Left lung (tissue), 10 donors: ENCODE results near the gene KDM1B. TPM values are rescaled to one million over a fixed set of nuclear protein-coding genes. Genes with fewer than 3 reads are reported as not detected.

Source experiments
- ATAC-seq: fragments of 200-7000 bp; cut with Tn5 transposase; one replicate; pipeline ENCODE4 v1.9.1; 2020; ENCODE audit warnings: moderate library complexity
- DNase-seq, 4 donors: peaks; one replicate each; pipeline ENCODE4 v3.0.0-alpha.2; 2013 to 2020
- H3K27ac ChIP-seq, 2 donors: fragments of 200-600 bp; sonication (generic) in 1 of 2; one replicate each; pipeline versions ENCODE4 v1.5.0 to v1.8.0; 2020 to 2021
- H3K27me3 ChIP-seq, 2 donors: fragments of 200-600 bp; sonication (generic) in 1 of 2; one replicate each; pipeline versions ENCODE4 v1.5.0 to v1.8.0; 2020 to 2021
- H3K36me3 ChIP-seq, 2 donors: fragments of 200-600 bp; sonication (generic) in 1 of 2; one replicate each; pipeline versions ENCODE4 v1.5.0 to v1.8.0; 2020 to 2021
- H3K4me1 ChIP-seq, 2 donors: fragments of 200-600 bp; one replicate each; pipeline ENCODE4 v1.8.0; 2021
- H3K4me3 ChIP-seq, 2 donors: fragments of 200-600 bp; sonication (generic) in 1 of 2; one replicate each; pipeline versions ENCODE4 v1.5.0 to v1.8.0; 2020 to 2021; ENCODE audit warnings: mild to moderate bottlenecking in 1 of 2
- H3K9me3 ChIP-seq, 2 donors: fragments of 200-600 bp; sonication (generic) in 1 of 2; one replicate each; pipeline versions ENCODE4 v1.5.0 to v1.8.0; 2020 to 2021
- CTCF ChIP-seq, 2 donors: fragments of 200-600 bp; sonication (generic) in 1 of 2; IDR thresholded peaks; one replicate each; pipeline versions ENCODE4 v1.5.0 to v1.8.0; 2021; ENCODE audit warnings: antibody characterized with exemption in 2 of 2
- intact Hi-C, 2 donors: fragments of 100-400 bp; cut with DNase I; formaldehyde crosslinking; loops; one replicate each; pipeline versions ENCODE4 v1.11.2 to v1.14.2; 2022
- polyA plus RNA-seq, 6 donors: library from polyadenylated mRNA; unstranded; fragments of 120-200 nt; gene quantifications; one replicate each; pipeline ENCODE4 v1.2.1, GENCODE V29; 2013; ENCODE audit not compliant: insufficient read length in 6 of 6
- total RNA-seq, 2 donors: library from RNA; stranded (reverse); fragmentation: NEBNext Ultra II Directional; extraction: Animal tissue kit (Norgen Biotek cat#: 25700); gene quantifications; one replicate each; pipeline ENCODE4 v1.2.1, GENCODE V29; 2021
- donor health status: DM: no; HTN: yes; CAD: no.
- donor health status: DM: no; HTN: no; CAD: no.

The KDM1B gene
- total and polyA plus RNA-seq, 8 donors: 20.3 to 25.1 (median 22.5) TPM

- no peak for TF ChIP-seq CTCF (IDR thresholded peaks at IDR 0.05)
- Histone ChIP-seq H3K36me3 (peaks cover 0 to 93% of the 10 kb centered on the region in 2 donors), H3K4me3 (no peak overlapping the region), H3K4me1 (no peaks in the 10 kb centered on the region), H3K9me3 (no peaks in the 10 kb centered on the region), H3K27me3 (no peaks in the 10 kb centered on the region), H3K27ac (no peak overlapping the region)
- intact Hi-C loops: no loop called here
- DNase-seq (no peak), ATAC-seq (no peak)
These were observed 15.1 kb upstream of the KDM1B start for GRCh38 chr6:18139935-18140621.

GRCh38 chr6:18141805-18142590, 13.2 kb upstream of the KDM1B start:
- Histone ChIP-seq H3K9me3 (no peaks in the 10 kb centered on the region), H3K4me3 (no peak overlapping the region), H3K36me3 (peaks cover 0 to 87% of the 10 kb centered on the region in 2 donors), H3K27ac (no peak overlapping the region), H3K27me3 (no peaks in the 10 kb centered on the region), H3K4me1 (no peaks in the 10 kb centered on the region)
- no peak for ATAC-seq
- intact Hi-C loops: no loop called here
- no peak for TF ChIP-seq CTCF (IDR thresholded peaks at IDR 0.05)
- no peak for DNase-seq

- no peak overlapping the region for H3K4me3 ChIP-seq
- H3K36me3 ChIP-seq: peaks cover 0 to 85% of the 10 kb centered on the region in 2 donors
- no peak for TF ChIP-seq CTCF (IDR thresholded peaks at IDR 0.05)
- no peaks in the 10 kb centered on the region for H3K27me3 ChIP-seq
- intact Hi-C loops: no loop called here
- H3K27ac ChIP-seq: no peak overlapping the region
- H3K4me1 ChIP-seq: no peaks in the 10 kb centered on the region
- ATAC-seq (no peak), DNase-seq (no peak)
- H3K9me3 ChIP-seq: no peaks in the 10 kb centered on the region
These were observed 12.7 kb upstream of the KDM1B start for GRCh38 chr6:18142591-18142861.

- no peak for ATAC-seq
- no peak for DNase-seq
- Histone ChIP-seq H3K27me3 (no peaks in the 10 kb centered on the region), H3K36me3 (peaks cover 0 to 46% of the 10 kb centered on the region in 2 donors), H3K4me3 (no peak overlapping the region), H3K4me1 (no peaks in the 10 kb centered on the region), H3K27ac (no peak overlapping the region), H3K9me3 (no peaks in the 10 kb centered on the region)
- intact Hi-C loops: no loop called here
- TF ChIP-seq CTCF (IDR thresholded peaks at IDR 0.05): no peak
These were observed 8.1 kb upstream of the KDM1B start for GRCh38 chr6:18147160-18147559.

GRCh38 chr6:18147616-18148015, 7.6 kb upstream of the KDM1B start:
- no peak for TF ChIP-seq CTCF (IDR thresholded peaks at IDR 0.05)
- no peak for DNase-seq
- no peaks in the 10 kb centered on the region for H3K27me3 ChIP-seq
- H3K9me3 ChIP-seq: no peaks in the 10 kb centered on the region
- H3K4me3 ChIP-seq: no peak overlapping the region
- no peak overlapping the region for H3K27ac ChIP-seq
- peaks cover 0 to under 1% of the 10 kb centered on the region in 2 donors for H3K4me1 ChIP-seq
- intact Hi-C loops: no loop called here
- peaks cover 0 to 41% of the 10 kb centered on the region in 2 donors for H3K36me3 ChIP-seq
- no peak for ATAC-seq
